ENCODE data around the gene LARGE1.

DNA sequence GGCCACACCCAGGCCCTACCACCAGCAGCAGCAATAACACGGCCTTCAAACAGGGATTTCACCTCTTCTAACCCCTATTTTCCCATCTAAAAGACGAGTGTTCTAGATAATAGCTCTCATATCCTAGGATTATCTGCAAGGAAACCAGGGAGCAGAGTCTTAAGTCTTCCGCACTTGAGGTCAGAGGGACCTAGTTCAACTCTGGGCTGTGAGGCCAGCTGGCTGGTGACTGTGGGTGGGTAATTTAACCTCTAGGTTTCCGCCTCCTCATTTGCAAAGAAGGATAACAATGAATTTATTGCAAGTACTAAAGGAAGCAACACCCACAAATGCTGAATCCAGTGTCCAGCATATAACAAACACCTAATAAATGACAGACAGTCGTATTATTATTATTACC is 70.1 kb downstream of the LARGE1 start:
- TF ChIP-seq, protein P1, sequence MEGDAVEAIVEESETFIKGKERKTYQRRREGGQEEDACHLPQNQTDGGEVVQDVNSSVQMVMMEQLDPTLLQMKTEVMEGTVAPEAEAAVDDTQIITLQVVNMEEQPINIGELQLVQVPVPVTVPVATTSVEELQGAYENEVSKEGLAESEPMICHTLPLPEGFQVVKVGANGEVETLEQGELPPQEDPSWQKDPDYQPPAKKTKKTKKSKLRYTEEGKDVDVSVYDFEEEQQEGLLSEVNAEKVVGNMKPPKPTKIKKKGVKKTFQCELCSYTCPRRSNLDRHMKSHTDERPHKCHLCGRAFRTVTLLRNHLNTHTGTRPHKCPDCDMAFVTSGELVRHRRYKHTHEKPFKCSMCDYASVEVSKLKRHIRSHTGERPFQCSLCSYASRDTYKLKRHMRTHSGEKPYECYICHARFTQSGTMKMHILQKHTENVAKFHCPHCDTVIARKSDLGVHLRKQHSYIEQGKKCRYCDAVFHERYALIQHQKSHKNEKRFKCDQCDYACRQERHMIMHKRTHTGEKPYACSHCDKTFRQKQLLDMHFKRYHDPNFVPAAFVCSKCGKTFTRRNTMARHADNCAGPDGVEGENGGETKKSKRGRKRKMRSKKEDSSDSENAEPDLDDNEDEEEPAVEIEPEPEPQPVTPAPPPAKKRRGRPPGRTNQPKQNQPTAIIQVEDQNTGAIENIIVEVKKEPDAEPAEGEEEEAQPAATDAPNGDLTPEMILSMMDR (IDR thresholded peaks at IDR 0.05; ENCODE audit: low read depth, low read length): no peak
- TF ChIP-seq POLR2A (IDR thresholded peaks at IDR 0.05; ENCODE audit: extremely low read depth, insufficient read length) (no peak), MYC (IDR thresholded peaks at IDR 0.05; ENCODE audit: low read depth, low read length) (no peak)

Data from NB4 (cell line).